Measurements from ENCODE around the gene RAET1L. TPM values are rescaled to one million over a fixed set of nuclear protein-coding genes. Genes with fewer than 3 reads are reported as not detected.
"Not testable (repeated sequence)": the region's sequence is repeated elsewhere in the genome, so short reads cannot be mapped to it uniquely, and the experiment has no call there.

RAET1L gene
- total RNA-seq, 3 donors from 2014 or later (not counting 1 experiment from before 2014, with no cell fraction given), result not detected

- 50% methylated on average over 4 of the region's 4 CpGs for WGBS (ENCODE audit: insufficient coverage)
- Histone ChIP-seq H3K27me3 (ENCODE audit: control insufficient read depth, insufficient read depth, low read length) (peaks cover 4% of the 10 kb centered on the region), H3K36me3 (ENCODE audit: control insufficient read depth, insufficient read depth, low read length) (no peaks in the 10 kb centered on the region), H3K4me3 (ENCODE audit: low read length) (peak overlapping the region; percentile 58), H3K27ac (ENCODE audit: low read length) (no peak overlapping the region), H3K4me1 (ENCODE audit: control insufficient read depth, insufficient read depth, low read length) (peaks cover 27% of the 10 kb centered on the region), H3K9me3 (ENCODE audit: control insufficient read depth, insufficient read depth, low read length) (no peaks in the 10 kb centered on the region)
- peak; percentile 2 to 19 (median 5) for ATAC-seq
- Mint-ChIP-seq H3K9me3 (no peaks in the 10 kb centered on the region), H3K27me3 (ENCODE audit: low read depth in 2 of 2) (peaks cover 0 to 11% of the 10 kb centered on the region in 2 donors), H3K36me3 (no peaks in the 10 kb centered on the region), H3K4me1 (peaks cover 17 to 38% of the 10 kb centered on the region in 2 donors), H3K27ac (peak overlapping the region in 1 of 2 donors; percentile 60), H3K4me3 (peak overlapping the region; percentile 95)
- intact Hi-C loops (cut with micrococcal nuclease), result loop anchor here (5.0 kb wide), 1 partner anchor 269 kb away; no protein-coding TSS in a partner anchor
- peak in 1 of 2 donors; percentile 33 for DNase-seq
- no peak for TF ChIP-seq CTCF (IDR thresholded peaks at IDR 0.05)
These were observed 42.8 kb upstream of the RAET1L start for GRCh38 chr6:150068151-150068550.

GRCh38 chr6:150065083-150065482 lies 39.8 kb upstream of the RAET1L start:
- Mint-ChIP-seq H3K27me3 (ENCODE audit: low read depth in 2 of 2) (peaks cover 0 to 4% of the 10 kb centered on the region in 2 donors), H3K4me1 (peaks cover 16 to 28% of the 10 kb centered on the region in 2 donors)
- intact Hi-C loops (cut with micrococcal nuclease), result loop anchor here (5.0 kb wide), 1 partner anchor 272 kb away; no protein-coding TSS in a partner anchor

GRCh38 chr6:150063640-150064039 lies 38.3 kb upstream of the RAET1L start:
- H3K4me1 ChIP-seq (ENCODE audit: control insufficient read depth, insufficient read depth, low read length), result peaks cover 18% of the 10 kb centered on the region
- H3K27me3 ChIP-seq (ENCODE audit: control insufficient read depth, insufficient read depth, low read length), result no peaks in the 10 kb centered on the region
- H3K27ac ChIP-seq (ENCODE audit: low read length), result no peak overlapping the region
- no peak overlapping the region for H3K4me3 ChIP-seq (ENCODE audit: low read length)
- DNase-seq, result no peak
- H3K36me3 Mint-ChIP-seq, result no peaks in the 10 kb centered on the region
- H3K36me3 ChIP-seq (ENCODE audit: control insufficient read depth, insufficient read depth, low read length), result no peaks in the 10 kb centered on the region
- H3K4me3 Mint-ChIP-seq, result no peak overlapping the region
- no peaks in the 10 kb centered on the region for H3K9me3 Mint-ChIP-seq
- H3K9me3 ChIP-seq (ENCODE audit: control insufficient read depth, insufficient read depth, low read length), result no peaks in the 10 kb centered on the region
- peaks cover 16 to 22% of the 10 kb centered on the region in 2 donors for H3K4me1 Mint-ChIP-seq
- no peak for ATAC-seq
- intact Hi-C loops (cut with micrococcal nuclease), result no loop called here
- no peak overlapping the region for H3K27ac Mint-ChIP-seq
- peaks cover 0 to 4% of the 10 kb centered on the region in 2 donors for H3K27me3 Mint-ChIP-seq (ENCODE audit: low read depth in 2 of 2)
- 91% methylated on average over 6 of the region's 6 CpGs for WGBS (ENCODE audit: insufficient coverage)
- no peak for TF ChIP-seq CTCF (IDR thresholded peaks at IDR 0.05)

More at GRCh38 chr6:150065083-150065482, 39.8 kb upstream of the RAET1L start:
- DNase-seq, result no peak
- Histone ChIP-seq H3K27me3 (ENCODE audit: control insufficient read depth, insufficient read depth, low read length) (no peaks in the 10 kb centered on the region), H3K36me3 (ENCODE audit: control insufficient read depth, insufficient read depth, low read length) (no peaks in the 10 kb centered on the region), H3K4me1 (ENCODE audit: control insufficient read depth, insufficient read depth, low read length) (peaks cover 21% of the 10 kb centered on the region), H3K9me3 (ENCODE audit: control insufficient read depth, insufficient read depth, low read length) (no peaks in the 10 kb centered on the region), H3K27ac (ENCODE audit: low read length) (no peak overlapping the region), H3K4me3 (ENCODE audit: low read length) (no peak overlapping the region)
- ATAC-seq, result no peak
- no peak for TF ChIP-seq CTCF (IDR thresholded peaks at IDR 0.05)
- H3K4me3 Mint-ChIP-seq, result no peak overlapping the region
- WGBS (ENCODE audit: insufficient coverage), result 87% methylated on average over 2 of the region's 2 CpGs
- no peaks in the 10 kb centered on the region for H3K36me3 Mint-ChIP-seq
- no peaks in the 10 kb centered on the region for H3K9me3 Mint-ChIP-seq
- H3K27ac Mint-ChIP-seq, result no peak overlapping the region

DNA sequence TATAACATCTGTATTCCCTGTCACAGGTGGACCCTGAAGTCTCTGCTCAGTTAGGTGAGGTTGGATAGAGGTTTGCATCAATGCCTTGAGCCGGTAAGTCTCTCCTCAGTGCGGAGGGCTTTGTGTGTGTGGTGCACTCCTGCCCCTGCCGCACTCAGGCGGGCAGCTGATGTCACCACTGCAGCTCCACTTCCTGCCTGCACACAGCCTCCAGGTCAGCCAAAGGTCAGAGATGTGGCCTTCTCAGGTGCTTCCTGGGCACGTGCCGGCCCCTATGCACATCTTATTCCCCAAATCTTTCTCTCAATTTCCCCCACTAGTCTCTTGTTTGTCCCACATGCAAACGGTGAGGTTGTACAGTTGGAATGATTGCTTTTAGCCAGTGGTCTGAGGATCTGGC lies 34.6 kb upstream of the RAET1L start:
- peak; percentile 57 to 93 (median 85) for ATAC-seq

More for the DNA sequence above, 34.6 kb upstream of the RAET1L start:
- H3K36me3 ChIP-seq (ENCODE audit: control insufficient read depth, insufficient read depth, low read length); H3K36me3 Mint-ChIP-seq; H3K4me1 ChIP-seq (ENCODE audit: control insufficient read depth, insufficient read depth, low read length); H3K4me3 ChIP-seq (ENCODE audit: low read length); H3K27me3 ChIP-seq (ENCODE audit: control insufficient read depth, insufficient read depth, low read length); H3K27ac ChIP-seq (ENCODE audit: low read length); H3K9me3 Mint-ChIP-seq; intact Hi-C loops (cut with micrococcal nuclease); H3K4me3 Mint-ChIP-seq; H3K9me3 ChIP-seq (ENCODE audit: control insufficient read depth, insufficient read depth, low read length): not testable (repeated sequence)
- WGBS (ENCODE audit: insufficient coverage), result 16% methylated on average over 7 of the region's 7 CpGs
- Mint-ChIP-seq H3K27ac (peak overlapping the region in 1 of 2 donors; percentile 39), H3K4me1 (peaks cover 9 to 11% of the 10 kb centered on the region in 2 donors), H3K27me3 (ENCODE audit: low read depth in 2 of 2) (peaks cover 15 to 21% of the 10 kb centered on the region in 2 donors)
- peak in 1 of 2 donors; percentile 14 for DNase-seq

All from natural killer cell (primary cell).